Brain microvascular endothelial cell (primary cell): ENCODE data around the gene GJC1.

ENCODE experiments used
- DNase-seq: peaks from one replicate; pipeline ENCODE4 v3.0.0-alpha.2; 2020
- H3K27ac ChIP-seq: fragments of 250-450 bp; sonication (Bioruptor Pico); 2 replicates; pipeline ENCODE4 v1.5.1; 2020; ENCODE audit warnings: mild to moderate bottlenecking, moderate library complexity
- H3K27me3 ChIP-seq: fragments of 250-450 bp; sonication (Bioruptor Pico); replicated peaks from 2 replicates; pipeline ENCODE4 v1.5.1; 2020; ENCODE audit warnings: mild to moderate bottlenecking
- H3K36me3 ChIP-seq: fragments of 250-450 bp; sonication (Bioruptor Pico); replicated peaks from 2 replicates; pipeline ENCODE4 v1.5.1; 2020; ENCODE audit warnings: mild to moderate bottlenecking
- H3K4me3 ChIP-seq: 2 replicates; pipeline ENCODE4 v1.5.1; 2011; ENCODE audit warnings: low read depth, mild to moderate bottlenecking, control low read depth, low read length, moderate library complexity
- in situ Hi-C: cut with HindIII; loops from 2 replicates; pipeline ENCODE4 v1.10.0; 2017; ENCODE audit warnings: low sequenced_read_pairs, low pct_ligation_motif_present
- TF ChIP-seq, protein P1 (sequence below): IDR thresholded peaks from 2 replicates; pipeline ENCODE4 v1.5.1; 2011; ENCODE audit warnings: low read depth, mild to moderate bottlenecking, moderate library complexity, low read length, control low read depth, inconsistent platforms; ENCODE audit errors: missing control alignments

Gene GJC1

DNA sequence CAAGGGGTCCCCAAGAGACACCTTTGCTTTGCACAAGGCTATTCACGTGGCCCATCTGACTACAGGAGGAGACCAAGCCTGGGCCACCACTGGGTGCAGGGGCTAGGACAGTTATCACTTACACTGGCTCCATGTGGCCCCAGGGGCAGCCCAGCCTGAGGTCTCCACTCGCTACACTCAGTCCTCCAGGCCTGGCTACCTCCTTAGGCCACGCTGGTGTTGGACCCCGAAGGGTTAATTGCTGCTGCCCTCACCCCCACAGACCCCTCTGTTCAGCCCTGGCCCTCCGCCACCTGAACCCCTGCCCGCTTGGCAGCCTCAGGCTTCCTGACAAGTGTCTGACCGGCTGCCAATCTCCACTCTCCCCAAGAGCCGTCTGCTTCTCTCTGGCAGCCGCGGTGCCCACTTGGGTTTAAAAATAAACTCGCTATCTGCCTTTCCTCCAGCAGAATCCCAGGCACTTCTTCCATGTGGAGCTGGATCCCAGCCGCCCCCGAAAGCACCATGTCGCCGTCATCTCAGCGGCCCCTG, 43.5 kb downstream of the GJC1 start:
- Histone ChIP-seq H3K4me3 (no peak overlapping the region), H3K27ac (no peak overlapping the region), H3K27me3 (no peaks in the 10 kb centered on the region), H3K36me3 (no peaks in the 10 kb centered on the region)
- TF ChIP-seq, protein P1, sequence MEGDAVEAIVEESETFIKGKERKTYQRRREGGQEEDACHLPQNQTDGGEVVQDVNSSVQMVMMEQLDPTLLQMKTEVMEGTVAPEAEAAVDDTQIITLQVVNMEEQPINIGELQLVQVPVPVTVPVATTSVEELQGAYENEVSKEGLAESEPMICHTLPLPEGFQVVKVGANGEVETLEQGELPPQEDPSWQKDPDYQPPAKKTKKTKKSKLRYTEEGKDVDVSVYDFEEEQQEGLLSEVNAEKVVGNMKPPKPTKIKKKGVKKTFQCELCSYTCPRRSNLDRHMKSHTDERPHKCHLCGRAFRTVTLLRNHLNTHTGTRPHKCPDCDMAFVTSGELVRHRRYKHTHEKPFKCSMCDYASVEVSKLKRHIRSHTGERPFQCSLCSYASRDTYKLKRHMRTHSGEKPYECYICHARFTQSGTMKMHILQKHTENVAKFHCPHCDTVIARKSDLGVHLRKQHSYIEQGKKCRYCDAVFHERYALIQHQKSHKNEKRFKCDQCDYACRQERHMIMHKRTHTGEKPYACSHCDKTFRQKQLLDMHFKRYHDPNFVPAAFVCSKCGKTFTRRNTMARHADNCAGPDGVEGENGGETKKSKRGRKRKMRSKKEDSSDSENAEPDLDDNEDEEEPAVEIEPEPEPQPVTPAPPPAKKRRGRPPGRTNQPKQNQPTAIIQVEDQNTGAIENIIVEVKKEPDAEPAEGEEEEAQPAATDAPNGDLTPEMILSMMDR: no peak
- DNase-seq: no peak
- in situ Hi-C loops: loop anchor here (25.0 kb wide), 1 partner anchor 101 kb away; the partner anchor contains the start of gene EFTUD2

DNA sequence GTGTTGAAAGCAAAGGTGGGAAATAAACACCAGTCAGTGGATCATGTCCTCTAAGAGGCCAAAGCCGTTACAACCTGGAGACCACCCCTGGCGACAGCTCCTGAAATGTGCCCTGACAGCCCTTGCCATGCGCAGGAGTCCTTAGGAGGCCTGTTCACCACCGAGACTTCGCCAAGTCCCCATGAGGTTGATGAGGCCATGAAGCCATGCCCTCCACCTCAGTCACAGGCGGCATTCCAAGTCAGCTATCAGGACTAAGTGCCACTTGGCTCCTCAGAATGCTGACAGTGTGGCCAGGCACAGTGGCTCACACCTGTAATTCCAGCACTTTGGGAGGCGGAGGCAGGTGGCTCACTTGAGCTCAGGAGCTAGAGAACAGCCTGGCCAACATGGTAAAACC, 44.2 kb downstream of the GJC1 start:
- in situ Hi-C loops: loop anchor here (25.0 kb wide), 1 partner anchor 101 kb away; the partner anchor contains the start of gene EFTUD2
- TF ChIP-seq, protein P1: no peak
- no peak for DNase-seq
- Histone ChIP-seq H3K4me3 (no peak overlapping the region), H3K27me3 (no peaks in the 10 kb centered on the region), H3K36me3 (no peaks in the 10 kb centered on the region), H3K27ac (no peak overlapping the region)

- H3K36me3 ChIP-seq: no peaks in the 10 kb centered on the region
- in situ Hi-C loops: loop anchor here (25.0 kb wide), 1 partner anchor 105 kb away; the partner anchor contains the start of gene EFTUD2
- no peaks in the 10 kb centered on the region for H3K27me3 ChIP-seq
- DNase-seq: no peak
- no peak overlapping the region for H3K4me3 ChIP-seq
- H3K27ac ChIP-seq: no peak overlapping the region
- TF ChIP-seq, protein P1: no peak
Observed at GRCh38 chr17:44782326-44782850, 47.7 kb downstream of the GJC1 start.

DNA sequence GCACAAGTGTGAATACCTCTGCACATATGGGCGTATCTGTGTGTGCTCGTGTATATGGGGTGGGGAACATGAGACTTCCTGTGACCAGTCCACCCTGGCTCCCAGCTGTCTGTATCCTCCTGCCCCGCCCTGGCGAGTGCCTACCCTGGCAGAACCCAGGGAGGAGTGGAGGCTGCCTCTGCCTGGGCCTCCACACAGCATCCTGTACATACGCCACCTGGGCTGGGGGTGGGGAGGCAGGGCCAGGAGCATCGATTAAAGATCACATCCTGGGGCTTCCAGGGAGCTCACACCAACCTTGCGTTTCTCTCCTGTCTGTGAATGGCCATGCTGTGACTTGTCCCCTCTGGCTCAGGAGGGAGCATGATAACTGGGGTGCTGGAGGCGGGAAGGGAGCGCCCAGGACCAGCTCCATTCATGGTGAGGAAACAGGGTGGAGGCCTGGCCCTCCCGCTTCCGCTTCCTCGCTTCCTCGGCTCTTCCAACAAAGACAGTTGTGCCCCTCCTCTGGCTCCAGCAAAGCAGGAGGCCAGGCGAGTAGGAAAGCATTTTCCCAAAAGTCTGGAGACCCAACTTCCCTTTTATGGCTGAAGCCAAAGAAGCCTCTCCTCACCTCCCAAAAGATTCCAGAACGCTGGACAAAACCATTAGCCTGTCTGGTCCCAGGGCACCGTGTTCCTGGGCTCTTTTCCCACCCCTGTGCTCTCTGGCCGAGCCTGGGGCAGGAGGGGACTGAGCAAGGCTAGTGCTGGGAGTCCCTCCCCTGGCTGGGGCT, 48.3 kb downstream of the GJC1 start:
- Histone ChIP-seq H3K36me3 (no peaks in the 10 kb centered on the region), H3K27ac (no peak overlapping the region), H3K27me3 (no peaks in the 10 kb centered on the region), H3K4me3 (no peak overlapping the region)
- no peak for DNase-seq
- in situ Hi-C loops: loop anchor here (25.0 kb wide), 1 partner anchor 106 kb away; the partner anchor contains the start of gene EFTUD2
- TF ChIP-seq, protein P1: no peak

DNA sequence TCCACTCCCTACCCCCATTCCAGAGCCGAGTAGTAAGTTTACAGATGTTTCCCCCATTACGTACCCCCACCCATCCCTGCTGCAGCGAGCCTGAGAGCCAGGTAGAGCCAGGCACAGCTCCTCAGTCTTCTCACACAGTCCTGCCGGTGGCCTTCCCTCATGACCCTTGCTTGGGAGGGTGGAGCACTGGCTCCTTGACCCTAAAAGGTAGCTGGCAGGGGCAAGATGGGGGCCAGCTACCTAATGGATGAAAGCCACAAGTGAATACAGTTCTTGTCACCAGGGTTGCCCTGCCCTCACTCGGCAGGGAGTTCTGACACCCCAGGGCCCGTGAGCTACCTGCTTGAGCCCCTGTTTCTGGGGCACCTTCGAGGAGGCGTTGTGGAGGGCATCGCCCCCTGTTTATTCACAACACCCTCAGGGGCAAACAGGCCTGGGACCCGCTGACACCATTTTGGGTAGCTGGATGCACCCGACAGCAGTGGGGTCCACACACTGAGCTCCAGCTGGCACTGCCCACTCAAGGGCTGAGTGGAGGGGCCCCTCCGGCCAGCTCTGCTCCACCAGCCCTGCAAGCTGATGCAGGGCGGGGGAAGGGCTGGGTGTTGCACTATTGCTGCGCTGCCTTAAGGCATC, 49.1 kb downstream of the GJC1 start:
- H3K4me3 ChIP-seq: no peak overlapping the region

More for the DNA sequence above, 49.1 kb downstream of the GJC1 start:
- TF ChIP-seq, protein P1: no peak
- DNase-seq: no peak
- no peak overlapping the region for H3K27ac ChIP-seq
- no peaks in the 10 kb centered on the region for H3K27me3 ChIP-seq
- H3K36me3 ChIP-seq: no peaks in the 10 kb centered on the region
- in situ Hi-C loops: loop anchor here (25.0 kb wide), 1 partner anchor 106 kb away; the partner anchor contains the start of gene EFTUD2
